CD4-positive, alpha-beta memory T cell (primary cell): Measurements from ENCODE around the gene PECR. TPM values are rescaled to one million over a fixed set of nuclear protein-coding genes. Genes with fewer than 3 reads are reported as not detected.
"Not testable (repeated sequence)": the region's sequence is repeated elsewhere in the genome, so short reads cannot be mapped to it uniquely, and the experiment has no call there.

ENCODE experiments used
- CTCF ChIA-PET: fragments of 350-600 bp; sonication (Branson Sonifier 250); formaldehyde crosslinking; loops from one replicate; lab custom pipeline; 2021; ENCODE audit warnings: inconsistent platforms; ENCODE audit not compliant: partially characterized antibody; lab: Charles Lee
- POLR2A ChIA-PET: fragments of 350-600 bp; sonication (Branson Sonifier 250); formaldehyde crosslinking; loops from one replicate; lab custom pipeline; 2021; ENCODE audit not compliant: partially characterized antibody; lab: Charles Lee
- DNase-seq, 5 donors: peaks; one replicate each; pipeline versions ENCODE4 v3.0.0 to v3.0.0-alpha.2; 2020 to 2022; ENCODE audit warnings: mixed read lengths in 1 of 5
- H3K27ac ChIP-seq: one replicate; pipeline ENCODE4 v1.7.0; 2013; ENCODE audit warnings: low read depth, low read length
- H3K27me3 ChIP-seq: 2 replicates; pipeline ENCODE4 v1.7.0; 2013; ENCODE audit warnings: mild to moderate bottlenecking, low read length, moderate library complexity; ENCODE audit not compliant: insufficient read depth
- H3K36me3 ChIP-seq: 2 replicates; pipeline ENCODE4 v1.7.0; 2013; ENCODE audit warnings: mild to moderate bottlenecking, low read length, moderate library complexity; ENCODE audit not compliant: insufficient read depth
- H3K4me1 ChIP-seq: 2 replicates; pipeline ENCODE4 v1.7.0; 2013; ENCODE audit warnings: mild to moderate bottlenecking, low read length, moderate library complexity; ENCODE audit not compliant: insufficient read depth
- H3K4me3 ChIP-seq, 2 donors: one replicate each; pipeline ENCODE4 v1.7.0; 2013; ENCODE audit warnings: low read length in 2 of 2, mild to moderate bottlenecking in 1 of 2
- H3K9me3 ChIP-seq, 2 donors: one replicate each; pipeline ENCODE4 v1.7.0; 2013; ENCODE audit warnings: low read length in 2 of 2, control low read depth in 1 of 2; ENCODE audit not compliant: control insufficient read depth in 1 of 2
- H3K27ac Mint-ChIP-seq, 7 donors: one replicate each; pipeline ENCODE4 v1.8.0; 2020 to 2021; ENCODE audit warnings: mixed read lengths in 7 of 7, mild to moderate bottlenecking in 6 of 7, inconsistent platforms in 3 of 7, moderate library complexity in 3 of 7
- H3K27me3 Mint-ChIP-seq, 2 donors: one replicate each; pipeline ENCODE4 v1.8.0; 2020 to 2021; ENCODE audit warnings: mixed read lengths in 2 of 2
- H3K36me3 Mint-ChIP-seq, 2 donors: one replicate each; pipeline ENCODE4 v1.8.0; 2020 to 2021; ENCODE audit warnings: mixed read lengths in 2 of 2, inconsistent platforms in 1 of 2, mild to moderate bottlenecking in 1 of 2
- H3K4me1 Mint-ChIP-seq, 4 donors: one replicate each; pipeline ENCODE4 v1.8.0; 2020 to 2021; ENCODE audit warnings: mixed read lengths in 4 of 4, mild to moderate bottlenecking in 1 of 4
- H3K4me3 Mint-ChIP-seq, 8 donors: one replicate each; pipeline ENCODE4 v1.8.0; 2020 to 2021; ENCODE audit warnings: mixed read lengths in 8 of 8, mild to moderate bottlenecking in 7 of 8, moderate library complexity in 6 of 8, inconsistent platforms in 3 of 8
- H3K9me3 Mint-ChIP-seq, 8 donors: one replicate each; pipeline ENCODE4 v1.8.0; 2020 to 2021; ENCODE audit warnings: mixed read lengths in 8 of 8, mild to moderate bottlenecking in 5 of 8, inconsistent platforms in 3 of 8, moderate library complexity in 1 of 8
- intact Hi-C: fragments of 100-400 bp; cut with micrococcal nuclease; formaldehyde crosslinking; loops from one replicate; pipeline ENCODE4 v1.15.1; 2023
- polyA plus RNA-seq, 2 donors: library from polyadenylated mRNA; unstranded; fragments of 300-500 nt; fragmentation: Illumina TruSeq; gene quantifications; one replicate each; pipeline ENCODE4 v1.2.3, GENCODE V29; 2021
- total RNA-seq, 2 experiments: library from RNA; stranded (reverse); gene quantifications; one replicate each; pipeline ENCODE4 v1.2.3, GENCODE V29; 2021

Gene PECR
- total and polyA plus RNA-seq, 4 experiments from 2014 or later = 16.8 to 36.6 (median 25.6) TPM

GRCh38 chr2:215997219-215997618 lies 84.4 kb downstream of the PECR start:
- peaks cover 12% of the 10 kb centered on the region for H3K4me1 ChIP-seq
- no peak for DNase-seq
- ChIA-PET CTCF (interaction anchor here (1.3 kb wide), 1 partner anchor 12 kb away, joined by 4 read pairs; no protein-coding TSS in a partner anchor), POLR2A (no interaction called here)
- peaks cover 0 to 5% (median 0%) of the 10 kb centered on the region in 8 donors for H3K9me3 Mint-ChIP-seq
- H3K27me3 Mint-ChIP-seq = no peaks in the 10 kb centered on the region
- no peak overlapping the region for H3K4me3 ChIP-seq
- H3K4me1 Mint-ChIP-seq = peaks cover 4 to 9% (median 7%) of the 10 kb centered on the region in 4 donors
- no peaks in the 10 kb centered on the region for H3K27me3 ChIP-seq
- no peaks in the 10 kb centered on the region for H3K9me3 ChIP-seq
- intact Hi-C loops = no loop called here
- H3K36me3 ChIP-seq = peaks cover 4% of the 10 kb centered on the region
- no peak overlapping the region for H3K27ac ChIP-seq
- H3K36me3 Mint-ChIP-seq = peaks cover 34 to 45% of the 10 kb centered on the region in 2 donors
- H3K27ac Mint-ChIP-seq = peak overlapping the region in 1 of 7 donors; percentile 17
- H3K4me3 Mint-ChIP-seq = no peak overlapping the region

DNA sequence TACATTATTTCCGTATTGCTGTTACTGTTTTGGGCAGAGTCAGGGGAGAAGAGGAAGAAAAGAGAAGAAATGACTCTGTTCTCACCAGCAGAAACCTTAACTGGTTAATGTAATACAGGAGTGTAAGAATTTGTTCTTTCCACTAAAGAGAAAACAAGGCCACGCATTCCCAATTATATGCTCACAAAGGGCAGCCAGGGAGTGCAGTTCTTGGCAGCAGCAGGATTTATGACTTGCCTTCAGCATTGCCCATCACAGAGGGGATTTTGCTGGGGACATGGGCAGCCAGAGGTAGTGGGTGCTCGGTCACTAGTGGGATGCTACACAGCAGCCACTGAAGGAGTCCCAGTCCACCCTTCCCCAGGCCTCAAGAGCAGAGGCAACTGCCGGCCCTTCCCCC lies 86.7 kb downstream of the PECR start:
- H3K9me3 ChIP-seq = no peaks in the 10 kb centered on the region
- Mint-ChIP-seq H3K4me1 (peaks cover 4 to 9% (median 6%) of the 10 kb centered on the region in 4 donors), H3K9me3 (peaks cover 2 to 23% (median 19%) of the 10 kb centered on the region in 8 donors), H3K4me3 (no peak overlapping the region), H3K27ac (no peak overlapping the region), H3K36me3 (peaks cover 56 to 68% of the 10 kb centered on the region in 2 donors), H3K27me3 (no peaks in the 10 kb centered on the region)
- ChIA-PET POLR2A (no interaction called here), CTCF (no interaction called here)
- H3K4me1 ChIP-seq = peaks cover 7% of the 10 kb centered on the region
- H3K4me3 ChIP-seq = no peak overlapping the region
- intact Hi-C loops = no loop called here
- DNase-seq = no peak
- no peaks in the 10 kb centered on the region for H3K27me3 ChIP-seq
- peaks cover 4% of the 10 kb centered on the region for H3K36me3 ChIP-seq
- no peak overlapping the region for H3K27ac ChIP-seq

GRCh38 chr2:215988556-215989207 lies 92.9 kb downstream of the PECR start:
- DNase-seq, CTCF ChIA-PET, H3K27ac Mint-ChIP-seq, intact Hi-C loops, H3K27ac ChIP-seq, H3K9me3 ChIP-seq, H3K27me3 ChIP-seq, H3K4me1 ChIP-seq, H3K4me3 ChIP-seq, H3K36me3 ChIP-seq, H3K27me3 Mint-ChIP-seq, H3K4me3 Mint-ChIP-seq, POLR2A ChIA-PET, H3K4me1 Mint-ChIP-seq: not testable (repeated sequence)
- Mint-ChIP-seq H3K9me3 (peaks cover 2 to 33% (median 25%) of the 10 kb centered on the region in 8 donors), H3K36me3 (peaks cover 60 to 77% of the 10 kb centered on the region in 2 donors)

Other genes with a start within 250 kb of the PECR start
- gene MREG, start 68.3 kb downstream of the PECR start, total RNA-seq = 1 to 10 TPM; 7.4 TPM
- gene MREG, start 68.3 kb downstream of the PECR start, polyA plus RNA-seq = 1 to 10 TPM in 1 of 2 donors, under 1 TPM in 1; 0.11 to 2.1 TPM
- gene TMEM169, start 110 bp upstream of the PECR start, total RNA-seq = 1 to 10 TPM; 3.6 to 5.1 TPM
- 1 to 10 TPM; 2.0 to 2.4 TPM for gene TMEM169, start 110 bp upstream of the PECR start, polyA plus RNA-seq
- 100 to 1,000 TPM; 235 to 240 TPM for gene XRCC5, start 27.5 kb upstream of the PECR start, total RNA-seq
- 100 to 1,000 TPM; 305 to 348 TPM for gene XRCC5, start 27.5 kb upstream of the PECR start, polyA plus RNA-seq